ENCODE data around the gene NR2C1.
"Not testable (repeated sequence)": the region's sequence is repeated elsewhere in the genome, so short reads cannot be mapped to it uniquely, and the experiment has no call there.

Gene NR2C1

GRCh38 chr12:95105540-95105939, 32.1 kb upstream of the NR2C1 start:
- TF ChIP-seq CTCF (IDR thresholded peaks at IDR 0.05; ENCODE audit: insufficient read depth, low read length, poor library complexity, severe bottlenecking): no peak
- no peak for TF ChIP-seq EZH2phosphoT487 (conservative IDR thresholded peaks at IDR 0.05; ENCODE audit: low read length)
- Histone ChIP-seq H3K9ac (ENCODE audit: low read length) (no peak overlapping the region), H3K27ac (ENCODE audit: low read depth, low read length) (no peak overlapping the region), H2AFZ (ENCODE audit: low read depth, low read length, severe bottlenecking) (no peak overlapping the region), H3K79me2 (ENCODE audit: insufficient read depth, low read length) (no peaks in the 10 kb centered on the region), H3K4me3 (ENCODE audit: insufficient read depth, low read length, poor library complexity, severe bottlenecking) (no peak overlapping the region), H3F3A (ENCODE audit: insufficient read depth) (no peaks in the 10 kb centered on the region), H3K36me3 (ENCODE audit: low read length) (no peaks in the 10 kb centered on the region), H3K4me2 (ENCODE audit: low read depth, low read length, poor library complexity, severe bottlenecking) (no peak overlapping the region), H3K9me3 (ENCODE audit: insufficient read depth, low read length) (no peaks in the 10 kb centered on the region), H4K20me1 (ENCODE audit: low read depth, low read length) (no peaks in the 10 kb centered on the region), H3K27me3 (ENCODE audit: low read length) (no peaks in the 10 kb centered on the region), H3K9me2 (replicated peaks; ENCODE audit: insufficient read depth, low read length) (no peaks in the 10 kb centered on the region)

GRCh38 chr12:95104919-95105452, 31.6 kb upstream of the NR2C1 start:
- Histone ChIP-seq H3K27ac (ENCODE audit: low read depth, low read length) (no peak overlapping the region), H3K9ac (ENCODE audit: low read length) (no peak overlapping the region), H3K4me3 (ENCODE audit: insufficient read depth, low read length, poor library complexity, severe bottlenecking) (no peak overlapping the region), H3K9me3 (ENCODE audit: insufficient read depth, low read length) (no peaks in the 10 kb centered on the region), H2AFZ (ENCODE audit: low read depth, low read length, severe bottlenecking) (no peak overlapping the region), H3F3A (ENCODE audit: insufficient read depth) (no peaks in the 10 kb centered on the region), H3K79me2 (ENCODE audit: insufficient read depth, low read length) (no peaks in the 10 kb centered on the region), H4K20me1 (ENCODE audit: low read depth, low read length) (no peaks in the 10 kb centered on the region), H3K36me3 (ENCODE audit: low read length) (no peaks in the 10 kb centered on the region), H3K9me2 (replicated peaks; ENCODE audit: insufficient read depth, low read length) (no peaks in the 10 kb centered on the region), H3K27me3 (ENCODE audit: low read length) (no peaks in the 10 kb centered on the region), H3K4me2 (ENCODE audit: low read depth, low read length, poor library complexity, severe bottlenecking) (no peak overlapping the region)
- TF ChIP-seq EZH2phosphoT487 (conservative IDR thresholded peaks at IDR 0.05; ENCODE audit: low read length) (no peak), CTCF (IDR thresholded peaks at IDR 0.05; ENCODE audit: insufficient read depth, low read length, poor library complexity, severe bottlenecking) (no peak)

GRCh38 chr12:95102916-95103671, 29.7 kb upstream of the NR2C1 start:
- no peak for TF ChIP-seq CTCF (IDR thresholded peaks at IDR 0.05; ENCODE audit: insufficient read depth, low read length, poor library complexity, severe bottlenecking)
- TF ChIP-seq EZH2phosphoT487 (conservative IDR thresholded peaks at IDR 0.05; ENCODE audit: low read length): no peak
- H3K79me2 ChIP-seq (ENCODE audit: insufficient read depth, low read length): no peaks in the 10 kb centered on the region
- no peaks in the 10 kb centered on the region for H3F3A ChIP-seq (ENCODE audit: insufficient read depth)
- H3K4me3 ChIP-seq (ENCODE audit: insufficient read depth, low read length, poor library complexity, severe bottlenecking): no peak overlapping the region
- no peaks in the 10 kb centered on the region for H3K27me3 ChIP-seq (ENCODE audit: low read length)
- H2AFZ ChIP-seq (ENCODE audit: low read depth, low read length, severe bottlenecking): no peak overlapping the region
- no peaks in the 10 kb centered on the region for H4K20me1 ChIP-seq (ENCODE audit: low read depth, low read length)
- no peaks in the 10 kb centered on the region for H3K36me3 ChIP-seq (ENCODE audit: low read length)
- no peaks in the 10 kb centered on the region for H3K9me3 ChIP-seq (ENCODE audit: insufficient read depth, low read length)
- no peaks in the 10 kb centered on the region for H3K9me2 ChIP-seq (replicated peaks; ENCODE audit: insufficient read depth, low read length)
- H3K27ac ChIP-seq (ENCODE audit: low read depth, low read length): no peak overlapping the region
- no peak overlapping the region for H3K4me2 ChIP-seq (ENCODE audit: low read depth, low read length, poor library complexity, severe bottlenecking)
- no peak overlapping the region for H3K9ac ChIP-seq (ENCODE audit: low read length)

- not testable (repeated sequence) for H2AFZ ChIP-seq (ENCODE audit: low read depth, low read length, severe bottlenecking); H3K79me2 ChIP-seq (ENCODE audit: insufficient read depth, low read length); H3K9me2 ChIP-seq (replicated peaks; ENCODE audit: insufficient read depth, low read length); H3K4me2 ChIP-seq (ENCODE audit: low read depth, low read length, poor library complexity, severe bottlenecking); H3K9ac ChIP-seq (ENCODE audit: low read length); H3K4me3 ChIP-seq (ENCODE audit: insufficient read depth, low read length, poor library complexity, severe bottlenecking); H4K20me1 ChIP-seq (ENCODE audit: low read depth, low read length); H3K27ac ChIP-seq (ENCODE audit: low read depth, low read length); H3K27me3 ChIP-seq (ENCODE audit: low read length); H3K9me3 ChIP-seq (ENCODE audit: insufficient read depth, low read length); H3K36me3 ChIP-seq (ENCODE audit: low read length); H3F3A ChIP-seq (ENCODE audit: insufficient read depth)
Measured at GRCh38 chr12:95101957-95102356, 28.5 kb upstream of the NR2C1 start.
